GM19193 (cell line): ENCODE results near the gene LDHD.

Experiments
- POLR2A ChIP-seq: IDR thresholded peaks from 4 replicates; pipeline ENCODE4 v1.6.1; 2011; ENCODE audit not compliant: insufficient read depth, insufficient read length; ENCODE audit errors: extremely low read depth

Gene LDHD

GRCh38 chr16:75106351-75107274 is 10.0 kb downstream of the LDHD start:
- TF ChIP-seq POLR2A = no peak

- no peak for TF ChIP-seq POLR2A
Measured at GRCh38 chr16:75105306-75106061, 11.1 kb downstream of the LDHD start.

- TF ChIP-seq POLR2A = no peak
Measured at GRCh38 chr16:75104836-75105235, 11.7 kb downstream of the LDHD start.

- TF ChIP-seq POLR2A = no peak
Measured at GRCh38 chr16:75103994-75104393, 12.6 kb downstream of the LDHD start.

DNA sequence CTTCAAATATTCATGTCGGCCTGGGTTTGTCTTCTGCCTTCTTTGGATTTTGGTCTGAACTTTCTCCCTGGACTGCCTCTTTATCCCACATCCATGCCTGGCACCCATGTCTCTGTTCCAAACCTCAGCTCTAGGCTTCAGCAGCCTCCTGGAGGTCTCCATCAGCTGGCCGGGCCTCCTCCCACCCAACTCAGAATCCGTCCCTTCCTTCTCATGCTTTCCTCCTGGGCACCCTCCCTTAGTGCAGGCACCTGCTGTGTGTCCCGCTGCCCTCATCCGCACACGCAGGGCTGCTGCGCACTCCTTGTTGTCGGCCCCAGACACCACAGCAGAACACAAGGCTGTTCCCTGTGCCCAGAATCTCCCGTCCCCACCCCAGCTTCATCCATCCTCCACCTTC is 14.0 kb downstream of the LDHD start:
- TF ChIP-seq POLR2A = no peak

DNA sequence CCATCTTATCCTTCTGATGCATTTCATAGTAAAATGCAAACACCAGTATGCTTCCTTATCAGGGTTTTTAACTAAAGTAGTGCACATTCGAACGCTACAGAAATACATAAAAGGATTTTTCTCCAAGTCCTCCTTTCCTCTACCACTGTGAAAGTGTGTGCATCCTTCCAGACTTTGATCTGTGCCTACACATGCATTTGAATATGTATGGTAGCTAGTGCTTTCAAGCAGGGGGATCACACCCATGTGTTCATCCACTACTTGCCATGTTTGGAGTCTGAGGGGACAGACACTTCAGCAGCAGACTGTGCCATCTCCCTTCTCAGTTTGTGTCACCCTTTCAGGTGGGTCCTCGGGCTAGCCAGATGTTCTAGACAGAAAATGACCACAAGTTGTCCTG is 14.9 kb downstream of the LDHD start:
- no peak for TF ChIP-seq POLR2A

DNA sequence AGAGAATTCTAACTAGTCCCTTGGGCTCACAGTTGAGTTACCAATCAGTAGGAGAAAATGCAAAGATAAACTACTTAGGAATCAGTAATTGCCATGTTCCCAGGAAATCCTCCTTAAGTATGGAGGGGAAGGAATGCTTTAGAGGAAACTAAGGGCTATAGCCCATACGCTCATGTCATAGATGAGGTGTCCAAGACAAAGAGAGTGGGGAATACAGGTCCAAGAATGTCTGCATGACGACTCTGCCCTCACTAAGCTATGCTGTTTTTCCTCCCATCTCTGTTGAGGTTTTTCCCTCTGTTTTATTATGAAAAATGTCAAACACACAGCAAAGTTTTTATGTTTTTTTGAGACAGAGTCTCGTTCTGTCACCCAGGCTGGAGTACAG is 16.0 kb downstream of the LDHD start:
- no peak for TF ChIP-seq POLR2A

DNA sequence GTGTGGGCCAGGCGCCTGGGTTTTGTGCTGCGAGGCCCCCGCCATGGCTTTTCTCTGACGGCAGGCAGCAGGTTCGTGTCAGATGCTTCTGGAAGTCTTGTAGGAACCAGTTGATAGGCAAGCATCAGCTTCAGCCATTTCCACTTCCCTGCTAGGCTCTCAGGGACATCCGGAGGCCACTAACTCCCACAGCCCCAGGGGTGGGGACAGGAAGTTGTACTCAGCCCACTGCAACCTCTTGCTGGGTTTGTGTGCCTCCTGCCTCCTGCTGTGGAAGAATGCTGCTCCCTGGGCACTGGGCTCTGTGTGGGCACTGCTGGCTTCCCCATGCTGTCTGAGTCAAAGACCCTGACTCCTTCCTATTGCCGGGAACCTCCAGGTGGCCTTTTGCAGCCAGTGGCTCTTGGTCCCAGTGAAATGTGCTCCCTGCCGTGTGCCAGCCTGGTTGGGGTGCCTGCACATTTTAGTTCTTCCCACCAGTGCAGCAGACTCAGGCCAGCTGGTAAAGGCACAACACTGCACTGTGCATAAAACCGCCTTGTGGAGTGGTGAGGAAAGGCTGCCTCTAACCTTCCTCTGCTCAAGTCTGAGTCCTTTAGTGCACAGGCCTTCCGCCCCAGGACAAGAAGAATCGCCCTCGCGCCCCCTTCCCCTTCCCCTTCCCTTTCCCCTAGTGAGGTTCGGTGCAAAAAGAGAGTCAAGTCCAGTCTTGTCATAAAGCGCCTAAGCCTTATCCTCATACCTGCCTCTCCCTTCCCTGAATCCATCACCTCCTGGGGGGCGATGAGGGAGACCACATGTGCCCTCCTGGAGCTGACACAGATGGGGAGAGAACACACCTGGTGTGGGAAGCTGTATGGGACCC is 16.6 kb downstream of the LDHD start:
- TF ChIP-seq POLR2A = no peak

- TF ChIP-seq POLR2A = no peak
Measured at GRCh38 chr16:75099075-75099667, 17.4 kb downstream of the LDHD start.

- no peak for TF ChIP-seq POLR2A
Measured at GRCh38 chr16:75097941-75098901, 18.4 kb downstream of the LDHD start.

- no peak for TF ChIP-seq POLR2A
Measured at GRCh38 chr16:75097191-75097761, 19.3 kb downstream of the LDHD start.

DNA sequence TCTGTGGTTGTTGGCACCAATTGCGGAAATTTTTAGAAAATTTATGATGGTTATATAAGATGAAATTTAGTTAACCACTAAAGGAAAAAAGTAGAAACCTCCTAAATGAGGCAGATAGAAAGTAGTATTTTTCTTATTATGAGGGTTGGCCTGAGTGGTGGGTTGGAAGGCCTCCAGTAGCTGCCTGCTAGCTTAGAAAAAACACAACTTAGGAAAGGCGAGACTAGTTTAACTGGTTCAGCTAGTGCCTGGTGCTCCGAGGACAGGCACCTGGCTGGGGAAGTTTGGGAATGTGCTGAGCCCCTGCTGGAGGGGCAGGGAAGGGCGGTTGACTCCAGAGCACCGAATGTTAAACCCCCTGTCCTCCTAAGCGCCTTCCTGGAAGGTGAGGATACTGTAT is 19.9 kb downstream of the LDHD start:
- TF ChIP-seq POLR2A = no peak

- TF ChIP-seq POLR2A = no peak
Measured at GRCh38 chr16:75095204-75095621, 21.4 kb downstream of the LDHD start.
